ENCODE measurements around the gene RBP4. TPM values are rescaled to one million over a fixed set of nuclear protein-coding genes. Genes with fewer than 3 reads are reported as not detected.

Gene RBP4
- total RNA-seq, 2 experiments from 2014 or later = not detected

DNA sequence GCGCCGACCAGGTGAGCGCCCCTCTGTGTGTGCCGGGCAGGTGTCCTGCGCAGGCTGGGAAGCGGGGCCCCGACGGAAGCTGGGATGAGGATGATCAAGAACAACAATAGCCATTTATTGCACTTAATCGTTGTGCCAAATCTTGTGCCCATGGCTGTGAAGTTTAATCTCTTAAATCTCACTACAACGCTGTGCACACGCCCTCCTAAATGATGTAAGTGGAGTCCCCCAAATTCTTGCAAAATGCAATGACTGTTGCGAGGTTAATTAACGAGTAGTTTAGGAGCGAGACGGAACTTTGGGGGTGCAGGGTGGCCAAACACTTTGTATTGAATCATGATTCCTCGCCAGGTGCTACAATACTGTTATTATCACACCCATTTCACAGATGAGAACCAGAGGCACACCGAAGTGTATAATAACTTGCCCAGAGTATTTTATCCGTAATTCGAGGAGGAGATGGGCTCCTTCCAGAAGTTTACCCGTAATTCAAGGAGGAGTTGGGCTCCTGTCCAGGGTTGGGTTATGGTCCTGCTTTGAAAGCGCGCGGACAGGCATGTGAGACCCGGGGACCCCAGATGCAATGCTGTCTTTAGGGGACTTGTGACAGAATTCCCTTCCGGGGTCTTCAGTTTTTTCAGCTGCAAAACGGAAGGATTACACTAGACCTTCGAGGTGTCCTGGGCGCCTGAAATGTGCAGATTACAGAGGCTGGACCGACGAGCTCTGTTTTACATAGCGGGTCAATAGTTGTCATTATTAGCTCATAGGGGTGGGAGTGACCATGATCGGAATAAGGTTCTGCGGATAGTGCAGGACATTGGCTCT lies 33.5 kb downstream of the RBP4 start:
- Mint-ChIP-seq H3K27ac (no peak overlapping the region), H3K27me3 (peaks cover 73% of the 10 kb centered on the region), H3K9me3 (no peaks in the 10 kb centered on the region), H3K36me3 (ENCODE audit: low read depth) (no peaks in the 10 kb centered on the region), H3K4me1 (peaks cover 1% of the 10 kb centered on the region), H3K4me3 (no peak overlapping the region)
- no peak for DNase-seq
- POLR2A ChIA-PET = no interaction called here
- CTCF ChIA-PET = no interaction called here

GRCh38 chr10:93566435-93567276 lies 34.4 kb downstream of the RBP4 start, which contains the start of gene FFAR4:
Gene FFAR4, plus strand, starts transcription at chr10:93566665. Its CDS starts 56 bp downstream, at chr10:93566721.
- H3K27me3 Mint-ChIP-seq = peaks cover 65% of the 10 kb centered on the region
- ChIA-PET POLR2A (no interaction called here), CTCF (interaction anchor here (1.3 kb wide), 1 partner anchor 12 kb away, joined by 3 read pairs; no protein-coding TSS in a partner anchor)
- H3K36me3 Mint-ChIP-seq (ENCODE audit: low read depth) = no peaks in the 10 kb centered on the region
- H3K9me3 Mint-ChIP-seq = no peaks in the 10 kb centered on the region
- no peak within 1 kb of the TSS for H3K27ac Mint-ChIP-seq
- no peak within 1 kb of the TSS for H3K4me3 Mint-ChIP-seq
- H3K4me1 Mint-ChIP-seq = peaks cover 1% of the 10 kb centered on the region
- DNase-seq = no peak

DNA sequence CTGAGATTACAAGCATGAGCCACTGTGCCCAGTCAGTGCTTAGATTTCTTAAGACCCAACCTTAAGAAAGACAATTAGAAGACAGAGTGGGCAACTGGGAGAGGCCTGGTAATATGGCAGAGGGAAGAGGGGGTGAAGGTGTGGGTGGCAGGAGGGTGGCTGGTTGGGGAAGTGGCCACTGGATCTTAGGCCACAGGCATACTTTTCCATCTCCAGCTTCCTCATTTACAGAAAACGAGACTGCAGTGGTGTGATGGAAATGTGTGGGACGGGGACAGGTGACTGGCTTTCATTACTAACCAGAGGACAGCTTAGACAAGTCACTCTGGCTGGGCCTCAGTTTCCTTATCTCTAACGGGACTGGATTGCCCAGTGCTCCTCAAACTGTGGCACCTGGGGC lies 35.6 kb downstream of the RBP4 start:
- Mint-ChIP-seq H3K9me3 (no peaks in the 10 kb centered on the region), H3K27ac (no peak overlapping the region), H3K36me3 (ENCODE audit: low read depth) (no peaks in the 10 kb centered on the region), H3K4me3 (no peak overlapping the region), H3K27me3 (peaks cover 54% of the 10 kb centered on the region), H3K4me1 (peaks cover 1% of the 10 kb centered on the region)
- DNase-seq = no peak
- CTCF ChIA-PET = interaction anchor here (0.6 to 1.3 kb wide), 2 partner anchors 10 to 437 kb away, joined by 3 read pairs; no protein-coding TSS in a partner anchor
- POLR2A ChIA-PET = no interaction called here

- no peaks in the 10 kb centered on the region for H3K36me3 Mint-ChIP-seq (ENCODE audit: low read depth)
- no peak overlapping the region for H3K27ac Mint-ChIP-seq
- H3K9me3 Mint-ChIP-seq = no peaks in the 10 kb centered on the region
- ChIA-PET CTCF (no interaction called here), POLR2A (no interaction called here)
- H3K4me3 Mint-ChIP-seq = no peak overlapping the region
- no peak for DNase-seq
- H3K27me3 Mint-ChIP-seq = peaks cover 18% of the 10 kb centered on the region
- H3K4me1 Mint-ChIP-seq = peaks cover 3% of the 10 kb centered on the region
These were observed 40.5 kb downstream of the RBP4 start for GRCh38 chr10:93560541-93560940.

GRCh38 chr10:93559490-93559889 lies 41.5 kb downstream of the RBP4 start:
- DNase-seq = no peak
- Mint-ChIP-seq H3K27me3 (peaks cover 10% of the 10 kb centered on the region), H3K9me3 (no peaks in the 10 kb centered on the region), H3K27ac (no peak overlapping the region), H3K36me3 (ENCODE audit: low read depth) (no peaks in the 10 kb centered on the region), H3K4me1 (peaks cover 3% of the 10 kb centered on the region), H3K4me3 (no peak overlapping the region)
- ChIA-PET CTCF (no interaction called here), POLR2A (no interaction called here)

- H3K9me3 Mint-ChIP-seq = no peaks in the 10 kb centered on the region
- peak; percentile 51 for DNase-seq
- H3K27me3 Mint-ChIP-seq = peaks cover 6% of the 10 kb centered on the region
- H3K36me3 Mint-ChIP-seq (ENCODE audit: low read depth) = no peaks in the 10 kb centered on the region
- no peak overlapping the region for H3K27ac Mint-ChIP-seq
- POLR2A ChIA-PET = no interaction called here
- H3K4me3 Mint-ChIP-seq = no peak overlapping the region
- H3K4me1 Mint-ChIP-seq = peaks cover 3% of the 10 kb centered on the region
- CTCF ChIA-PET = interaction anchor here (0.5 to 1.7 kb wide), 16 partner anchors 9 to 889 kb away, joined by 3 to 16 read pairs (median 4); partner anchors contain the start of genes FFAR4 and FRA10AC1
These were observed 46.1 kb downstream of the RBP4 start for GRCh38 chr10:93554760-93555432.

GRCh38 chr10:93554316-93554663 lies 46.7 kb downstream of the RBP4 start:
- Mint-ChIP-seq H3K4me3 (no peak overlapping the region), H3K27me3 (peaks cover 3% of the 10 kb centered on the region), H3K27ac (no peak overlapping the region), H3K9me3 (no peaks in the 10 kb centered on the region), H3K4me1 (peaks cover 3% of the 10 kb centered on the region), H3K36me3 (ENCODE audit: low read depth) (no peaks in the 10 kb centered on the region)
- POLR2A ChIA-PET = no interaction called here
- DNase-seq = no peak
- CTCF ChIA-PET = interaction anchor here (0.9 to 1.7 kb wide), 11 partner anchors 8 to 367 kb away, joined by 3 to 16 read pairs (median 4); partner anchors contain the start of gene FRA10AC1

DNA sequence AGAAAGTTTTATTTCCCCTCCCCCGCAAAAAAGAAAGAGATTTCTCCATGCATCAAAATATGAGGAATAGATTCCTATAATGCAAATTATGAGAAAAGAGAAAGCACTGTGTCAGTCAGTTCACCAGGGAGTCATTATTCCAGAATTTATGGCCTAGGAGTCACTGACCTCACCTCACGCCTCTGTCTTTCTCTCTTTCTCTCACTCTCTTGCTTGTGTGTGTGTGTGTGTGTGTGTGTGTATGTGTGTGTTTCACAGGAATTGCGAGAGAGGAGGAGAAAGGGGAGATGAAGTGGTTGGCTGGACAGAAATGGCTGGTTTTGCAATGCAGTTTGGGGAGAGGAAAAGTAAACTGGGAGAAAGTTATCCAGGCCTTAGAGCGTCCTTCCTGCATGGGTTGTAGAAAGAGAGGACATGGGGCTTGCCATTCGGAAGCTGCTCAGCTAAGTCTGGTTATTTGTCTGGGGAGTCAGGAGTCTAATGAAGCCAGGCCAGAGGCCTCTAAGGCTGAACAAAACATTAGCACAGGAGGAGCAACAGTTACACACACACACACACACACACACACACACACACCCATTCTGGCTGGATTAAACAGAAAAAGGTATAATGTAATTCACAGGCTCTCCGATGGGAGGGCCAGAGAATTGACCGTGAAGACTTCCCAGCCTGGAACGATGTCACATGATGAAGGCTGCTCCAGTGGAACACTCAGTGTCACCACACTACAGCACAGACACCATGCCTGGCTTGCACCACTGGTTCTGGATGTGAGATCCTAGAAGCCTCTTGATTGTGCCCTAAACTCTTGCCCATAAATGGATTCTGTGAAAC lies 47.3 kb downstream of the RBP4 start:
- Mint-ChIP-seq H3K4me3 (no peak overlapping the region), H3K9me3 (no peaks in the 10 kb centered on the region), H3K36me3 (ENCODE audit: low read depth) (no peaks in the 10 kb centered on the region), H3K27ac (no peak overlapping the region), H3K27me3 (peaks cover 3% of the 10 kb centered on the region), H3K4me1 (peaks cover 3% of the 10 kb centered on the region)
- POLR2A ChIA-PET = no interaction called here
- CTCF ChIA-PET = interaction anchor here (1.2 to 1.7 kb wide), 6 partner anchors 46 to 305 kb away, joined by 3 to 16 read pairs (median 6); partner anchors contain the start of gene FRA10AC1
- DNase-seq = no peak

GRCh38 chr10:93552780-93553179 lies 48.3 kb downstream of the RBP4 start:
- no peak for DNase-seq
- H3K4me1 Mint-ChIP-seq = peaks cover 3% of the 10 kb centered on the region
- ChIA-PET POLR2A (no interaction called here), CTCF (interaction anchor here (0.9 kb wide), 1 partner anchor 128 kb away, joined by 3 read pairs; no protein-coding TSS in a partner anchor)
- H3K9me3 Mint-ChIP-seq = no peaks in the 10 kb centered on the region
- H3K36me3 Mint-ChIP-seq (ENCODE audit: low read depth) = no peaks in the 10 kb centered on the region
- no peak overlapping the region for H3K27ac Mint-ChIP-seq
- H3K27me3 Mint-ChIP-seq = peaks cover 8% of the 10 kb centered on the region
- no peak overlapping the region for H3K4me3 Mint-ChIP-seq

- H3K4me3 Mint-ChIP-seq = no peak overlapping the region
- no peak for DNase-seq
- H3K9me3 Mint-ChIP-seq = no peaks in the 10 kb centered on the region
- H3K4me1 Mint-ChIP-seq = no peaks in the 10 kb centered on the region
- no peak overlapping the region for H3K27ac Mint-ChIP-seq
- ChIA-PET POLR2A (no interaction called here), CTCF (no interaction called here)
- H3K27me3 Mint-ChIP-seq = peaks cover 18% of the 10 kb centered on the region
- H3K36me3 Mint-ChIP-seq (ENCODE audit: low read depth) = no peaks in the 10 kb centered on the region
These were observed 50.4 kb downstream of the RBP4 start for GRCh38 chr10:93550606-93551005.

- H3K4me3 Mint-ChIP-seq = no peak overlapping the region
- H3K36me3 Mint-ChIP-seq (ENCODE audit: low read depth) = no peaks in the 10 kb centered on the region
- H3K9me3 Mint-ChIP-seq = no peaks in the 10 kb centered on the region
- CTCF ChIA-PET = no interaction called here
- POLR2A ChIA-PET = no interaction called here
- H3K27me3 Mint-ChIP-seq = peaks cover 19% of the 10 kb centered on the region
- no peak for DNase-seq
- H3K27ac Mint-ChIP-seq = no peak overlapping the region
- H3K4me1 Mint-ChIP-seq = no peaks in the 10 kb centered on the region
These were observed 52.5 kb downstream of the RBP4 start for GRCh38 chr10:93548376-93549071.

- no peak overlapping the region for H3K4me3 Mint-ChIP-seq
- POLR2A ChIA-PET = no interaction called here
- peaks cover 27% of the 10 kb centered on the region for H3K27me3 Mint-ChIP-seq
- H3K36me3 Mint-ChIP-seq (ENCODE audit: low read depth) = no peaks in the 10 kb centered on the region
- H3K4me1 Mint-ChIP-seq = no peaks in the 10 kb centered on the region
- DNase-seq = no peak
- H3K9me3 Mint-ChIP-seq = no peaks in the 10 kb centered on the region
- CTCF ChIA-PET = no interaction called here
- H3K27ac Mint-ChIP-seq = no peak overlapping the region
These were observed 53.5 kb downstream of the RBP4 start for GRCh38 chr10:93547522-93547921.

Measured in activated CD4-positive, alpha-beta memory T cell treated with anti-CD3 and anti-CD28 coated beads, Interleukin-2, amount 10 ng/mL, durations not matched to agents 7 days and 5 days (primary cell).